ENCODE data around the gene EDEM1.

The EDEM1 gene

GRCh38 chr3:5198986-5199731 is 11.7 kb downstream of the EDEM1 start:
- no peak for DNase-seq (ENCODE audit: low spot score)

- no peak for DNase-seq (ENCODE audit: low spot score)
Observed at GRCh38 chr3:5201536-5201935, 14.0 kb downstream of the EDEM1 start.

GRCh38 chr3:5202222-5202621 is 14.7 kb downstream of the EDEM1 start:
- no peak for DNase-seq (ENCODE audit: low spot score)

GRCh38 chr3:5205165-5205941 is 17.8 kb downstream of the EDEM1 start:
- DNase-seq (ENCODE audit: low spot score): no peak

GRCh38 chr3:5210926-5211325 is 23.4 kb downstream of the EDEM1 start:
- no peak for DNase-seq (ENCODE audit: low spot score)

GRCh38 chr3:5212628-5213573 is 25.4 kb downstream of the EDEM1 start:
- DNase-seq (ENCODE audit: low spot score): no peak

GRCh38 chr3:5213574-5213966 is 26.1 kb downstream of the EDEM1 start:
- no peak for DNase-seq (ENCODE audit: low spot score)

- no peak for DNase-seq (ENCODE audit: low spot score)
Observed at GRCh38 chr3:5214352-5214751, 26.8 kb downstream of the EDEM1 start.

GRCh38 chr3:5217824-5218595 is 30.5 kb downstream of the EDEM1 start:
- no peak for DNase-seq (ENCODE audit: low spot score)

- no peak for DNase-seq (ENCODE audit: low spot score)
Observed at GRCh38 chr3:5218815-5219214, 31.3 kb downstream of the EDEM1 start.

GRCh38 chr3:5219216-5219615 is 31.7 kb downstream of the EDEM1 start:
- DNase-seq (ENCODE audit: low spot score): no peak

GRCh38 chr3:5220193-5220592 is 32.7 kb downstream of the EDEM1 start:
- no peak for DNase-seq (ENCODE audit: low spot score)

- DNase-seq (ENCODE audit: low spot score): no peak
Observed at GRCh38 chr3:5220667-5221431, 33.3 kb downstream of the EDEM1 start.

- no peak for DNase-seq (ENCODE audit: low spot score)
Observed at GRCh38 chr3:5221701-5222100, 34.2 kb downstream of the EDEM1 start.

GRCh38 chr3:5222283-5223005 is 34.9 kb downstream of the EDEM1 start:
- DNase-seq (ENCODE audit: low spot score): no peak

GRCh38 chr3:5226783-5227182 is 39.3 kb downstream of the EDEM1 start:
- DNase-seq (ENCODE audit: low spot score): no peak

GRCh38 chr3:5227812-5228211 is 40.3 kb downstream of the EDEM1 start:
- DNase-seq (ENCODE audit: low spot score): no peak

- DNase-seq (ENCODE audit: low spot score): no peak
Observed at GRCh38 chr3:5229414-5229813, 41.9 kb downstream of the EDEM1 start.

- no peak for DNase-seq (ENCODE audit: low spot score)
Observed at GRCh38 chr3:5231074-5231473, 43.6 kb downstream of the EDEM1 start.

GRCh38 chr3:5231487-5231886 is 44.0 kb downstream of the EDEM1 start:
- DNase-seq (ENCODE audit: low spot score): no peak

Data from D341Med (cell line).